NCI-H1417 treated with DMSO at 0.1 percent for 48 hours (cell line): ENCODE measurements around the gene ALOX5.
"Not testable (repeated sequence)": the region's sequence is repeated elsewhere in the genome, so short reads cannot be mapped to it uniquely, and the experiment has no call there.

Experiments used
- DNase-seq: peaks from one replicate; lab custom pipeline; 2025; lab: John Stamatoyannopoulos, UW

The ALOX5 gene

DNA sequence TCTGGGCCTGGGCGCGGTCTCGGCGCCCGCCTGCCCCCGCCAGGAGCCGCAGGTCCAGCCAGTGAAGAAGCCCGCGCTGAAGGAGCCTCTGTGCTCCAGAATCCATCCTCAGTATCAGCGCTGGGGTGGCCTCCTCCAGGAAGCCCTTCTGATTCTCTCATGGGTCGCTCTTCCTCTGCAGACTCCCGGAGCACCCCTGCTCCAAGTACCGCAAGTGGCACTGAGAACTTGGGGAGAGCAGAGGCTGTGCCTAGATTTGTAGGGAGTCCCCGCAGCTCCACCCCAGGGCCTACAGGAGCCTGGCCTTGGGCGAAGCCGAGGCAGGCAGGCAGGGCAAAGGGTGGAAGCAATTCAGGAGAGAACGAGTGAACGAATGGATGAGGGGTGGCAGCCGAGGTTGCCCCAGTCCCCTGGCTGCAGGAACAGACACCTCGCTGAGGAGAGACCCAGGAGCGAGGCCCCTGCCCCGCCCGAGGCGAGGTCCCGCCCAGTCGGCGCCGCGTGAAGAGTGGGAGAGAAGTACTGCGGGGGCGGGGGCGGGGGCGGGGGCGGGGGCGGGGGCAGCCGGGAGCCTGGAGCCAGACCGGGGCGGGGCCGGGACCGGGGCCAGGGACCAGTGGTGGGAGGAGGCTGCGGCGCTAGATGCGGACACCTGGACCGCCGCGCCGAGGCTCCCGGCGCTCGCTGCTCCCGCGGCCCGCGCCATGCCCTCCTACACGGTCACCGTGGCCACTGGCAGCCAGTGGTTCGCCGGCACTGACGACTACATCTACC lies at the start of gene ALOX5:
Gene ALOX5, plus strand, starts transcription at position 641 of the 774 bp plus-strand sequence. Its CDS starts 64 bp downstream, at position 705.
- no peak for DNase-seq

GRCh38 chr10:45325116-45325515 lies 48.9 kb upstream of the ALOX5 start:
- no peak for DNase-seq

- DNase-seq = not testable (repeated sequence)
These were observed 47.2 kb upstream of the ALOX5 start for GRCh38 chr10:45326864-45327263.

GRCh38 chr10:45331824-45332223 lies 42.2 kb upstream of the ALOX5 start:
- not testable (repeated sequence) for DNase-seq

GRCh38 chr10:45339894-45340293 lies 34.1 kb upstream of the ALOX5 start:
- DNase-seq = no peak

- not testable (repeated sequence) for DNase-seq
These were observed 33.6 kb upstream of the ALOX5 start for GRCh38 chr10:45340420-45340819.

DNA sequence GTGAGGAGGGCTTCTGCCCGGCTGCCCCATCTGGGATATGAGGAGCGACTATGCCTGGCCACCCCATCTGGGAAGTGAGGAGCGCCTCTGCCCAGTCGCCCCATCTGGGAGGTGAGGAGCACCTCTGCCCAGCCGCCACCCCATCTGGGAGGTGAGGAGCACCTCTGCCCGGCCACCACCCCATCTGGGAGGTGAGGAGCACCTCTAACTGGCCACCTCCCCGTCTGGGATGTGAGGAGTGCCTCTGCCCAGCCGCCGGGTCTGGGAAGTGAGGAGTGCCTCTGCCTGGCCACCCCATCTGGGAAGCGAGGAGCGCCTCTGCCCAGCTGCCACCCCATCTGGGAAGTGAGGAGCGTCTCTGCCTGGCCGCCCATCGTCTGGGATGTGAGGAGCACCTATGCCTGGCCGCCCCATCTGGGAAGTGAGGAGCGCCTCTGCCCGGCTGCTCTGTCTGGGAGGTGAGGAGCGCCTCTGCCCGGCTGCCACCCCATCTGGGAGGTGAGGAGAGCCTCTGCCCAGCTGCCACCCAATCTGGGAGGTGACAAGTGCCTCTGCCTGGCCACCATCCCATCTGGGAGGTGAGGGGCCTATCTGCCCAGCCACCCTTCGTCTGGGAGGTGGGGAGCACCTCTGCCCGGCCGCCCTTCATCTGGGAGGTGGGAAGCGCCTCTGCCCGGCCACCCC lies 27.2 kb upstream of the ALOX5 start:
- DNase-seq = not testable (repeated sequence)

DNA sequence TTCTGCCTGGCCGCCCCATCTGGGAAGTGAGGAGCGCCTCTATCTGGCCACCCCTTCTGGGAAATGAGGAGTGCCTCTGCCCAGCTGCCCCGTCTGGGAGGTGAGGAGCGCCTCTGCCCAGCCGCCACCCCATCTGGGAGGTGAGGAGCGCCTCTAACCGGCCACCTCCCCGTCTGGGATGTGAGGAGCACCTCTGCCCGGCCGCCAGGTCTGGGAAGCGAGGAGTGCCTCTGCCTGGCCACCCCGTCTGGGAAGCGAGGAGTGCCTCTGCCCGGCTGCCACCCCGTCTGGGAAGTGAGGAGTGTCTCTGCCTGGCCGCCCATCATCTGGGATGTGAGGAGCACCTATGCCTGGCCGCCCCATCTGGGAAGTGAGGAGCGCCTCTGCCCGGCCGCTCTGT lies 26.6 kb upstream of the ALOX5 start:
- DNase-seq = not testable (repeated sequence)

- DNase-seq = not testable (repeated sequence)
These were observed 25.7 kb upstream of the ALOX5 start for GRCh38 chr10:45348196-45348765.

DNA sequence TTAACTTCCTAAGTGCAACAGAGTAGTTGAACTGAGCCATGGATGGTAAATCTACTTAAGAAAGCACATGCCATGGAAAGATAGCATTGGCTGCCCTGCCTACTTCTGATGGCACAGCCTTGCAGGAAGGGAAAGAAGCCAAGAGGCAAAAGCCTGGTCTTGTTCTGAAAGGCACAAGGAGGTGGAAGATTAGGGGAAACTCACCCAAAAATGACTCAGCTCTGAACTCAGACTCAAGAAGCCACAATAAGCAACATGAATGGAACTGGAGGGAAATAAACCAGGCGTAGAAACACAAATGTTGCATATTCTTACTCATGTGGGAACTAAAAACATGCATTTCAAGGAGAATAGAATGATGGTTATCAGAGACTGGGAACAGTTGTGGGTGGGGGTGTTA lies 20.8 kb upstream of the ALOX5 start:
- DNase-seq = no peak

DNA sequence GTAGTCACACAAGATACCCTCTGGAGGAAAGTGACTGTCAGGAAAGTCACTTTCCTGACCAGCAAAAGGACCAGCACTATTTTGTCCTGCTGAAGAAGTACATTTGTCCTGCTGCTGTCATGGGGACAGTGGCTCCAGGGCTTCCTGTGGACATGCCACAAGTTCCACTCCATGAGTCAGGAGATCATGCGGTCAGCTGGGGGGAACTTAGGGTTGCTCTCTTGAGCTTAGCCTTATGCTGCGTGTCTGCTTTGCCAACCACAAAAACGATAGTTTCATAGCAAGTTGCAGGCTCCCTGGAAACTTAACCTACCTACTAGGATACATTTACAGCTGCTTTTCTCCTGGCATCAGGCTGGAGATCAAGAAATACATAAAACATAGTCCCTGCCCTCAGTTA lies 19.8 kb upstream of the ALOX5 start:
- DNase-seq = no peak

DNA sequence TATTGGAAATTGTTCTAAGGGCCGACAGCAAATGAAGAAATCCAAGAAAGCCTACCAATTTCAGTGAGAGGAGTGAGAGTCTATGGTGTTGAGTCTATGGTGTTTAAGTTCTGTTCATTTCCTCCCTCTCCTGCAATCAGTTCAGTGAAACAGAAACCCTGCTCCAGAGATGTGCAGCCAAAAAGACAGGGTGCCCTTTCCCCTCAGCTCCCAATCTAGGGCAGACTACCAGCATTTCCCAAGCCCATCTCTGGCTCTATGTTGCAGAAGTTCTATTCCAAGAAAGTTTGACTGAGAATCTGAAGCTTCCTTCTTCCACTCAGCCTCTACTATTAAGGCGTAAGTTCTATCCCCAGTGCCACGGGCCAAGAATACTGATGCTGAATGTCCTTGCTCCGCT lies 18.5 kb upstream of the ALOX5 start:
- no peak for DNase-seq

DNA sequence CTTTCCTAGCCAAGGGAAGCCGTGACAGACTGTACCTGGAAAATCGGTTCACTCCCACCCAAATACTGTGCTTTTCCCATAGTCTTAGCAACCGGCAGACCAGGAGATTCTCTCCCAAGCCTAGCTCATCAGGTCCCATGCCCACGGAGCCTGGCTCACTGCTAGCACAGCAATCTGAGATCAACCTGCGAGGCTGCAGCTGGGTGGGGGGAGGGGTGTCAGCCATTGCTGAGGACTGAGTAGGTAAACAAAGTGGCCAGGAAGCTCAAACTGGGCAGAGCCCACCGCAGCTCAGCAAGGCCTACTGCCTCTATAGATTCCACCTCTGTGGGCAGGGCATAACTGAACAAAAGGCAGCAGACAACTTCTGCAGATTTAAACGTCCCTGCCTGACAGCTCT lies 15.1 kb upstream of the ALOX5 start:
- not testable (repeated sequence) for DNase-seq

- not testable (repeated sequence) for DNase-seq
These were observed 11.8 kb upstream of the ALOX5 start for GRCh38 chr10:45361983-45362799.

DNA sequence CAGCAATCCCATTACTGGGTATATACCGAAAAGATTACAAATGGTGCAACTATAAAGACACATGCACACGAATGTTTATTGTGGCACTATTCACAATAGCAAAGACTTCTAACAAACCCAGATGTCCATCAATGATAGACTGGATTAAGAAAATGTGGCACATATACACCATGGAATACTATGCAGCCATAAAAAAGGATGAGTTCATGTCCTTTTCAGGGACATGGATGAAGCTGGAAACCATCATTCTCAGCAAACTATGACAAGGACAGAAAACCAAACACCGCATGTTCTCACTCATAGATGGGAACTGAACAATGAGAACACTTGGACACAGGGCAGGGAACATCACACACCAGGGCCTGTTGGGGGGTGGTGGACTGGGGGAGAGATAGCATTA lies 6.4 kb upstream of the ALOX5 start:
- DNase-seq = not testable (repeated sequence)

DNA sequence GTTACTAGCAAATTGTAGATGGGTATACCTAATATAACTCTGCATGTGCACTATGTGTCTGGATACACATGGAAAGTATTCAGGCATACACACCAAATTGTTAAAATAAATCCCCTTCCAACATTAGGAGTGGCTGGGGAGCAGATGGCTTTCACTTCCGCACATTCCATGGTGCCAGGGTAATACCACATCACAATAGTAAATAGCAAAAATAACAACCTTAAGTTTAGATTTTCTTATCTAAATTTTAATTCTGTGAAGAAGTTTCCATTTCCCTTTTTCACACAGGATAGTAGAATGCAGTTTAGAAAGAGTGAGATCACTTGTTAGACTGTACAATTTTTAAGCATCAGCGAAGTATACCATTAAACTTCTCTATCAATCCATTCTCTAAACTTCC lies 5.8 kb upstream of the ALOX5 start:
- DNase-seq = no peak

- DNase-seq = no peak
These were observed 3.6 kb upstream of the ALOX5 start for GRCh38 chr10:45370202-45370955.

- DNase-seq = no peak
These were observed 2.5 kb upstream of the ALOX5 start for GRCh38 chr10:45371560-45371959.

DNA sequence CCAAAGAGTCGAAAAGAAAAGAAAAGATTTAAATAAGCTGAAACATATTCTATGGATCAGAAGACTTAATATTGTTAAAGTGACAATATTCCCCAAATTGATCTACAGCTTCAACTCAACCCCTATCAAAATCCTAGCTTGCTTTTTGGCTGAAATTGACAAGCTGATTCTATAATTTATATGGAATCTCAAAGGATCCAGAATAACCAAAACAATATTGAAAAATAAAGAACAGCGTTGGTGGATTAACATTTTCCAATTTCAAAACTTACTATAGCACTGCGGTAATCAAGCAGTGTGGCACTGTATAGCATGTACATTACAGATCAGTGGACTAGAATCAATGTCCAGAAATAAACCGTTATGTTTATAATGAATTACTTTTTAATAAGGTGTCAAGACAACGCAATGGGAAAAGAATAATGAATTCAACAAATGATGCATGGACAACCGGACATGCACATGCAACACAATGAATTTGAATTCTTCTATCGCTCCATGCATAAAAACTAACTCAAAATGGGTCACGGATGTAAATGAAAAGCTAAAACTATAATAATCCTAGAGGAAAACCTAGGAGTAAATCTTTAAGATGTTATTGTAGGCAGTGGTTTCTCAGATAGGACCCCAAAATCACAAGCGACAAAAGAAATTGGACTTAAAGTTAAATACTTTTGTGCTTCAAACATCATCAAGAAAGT lies 1.6 kb upstream of the ALOX5 start:
- no peak for DNase-seq

- no peak for DNase-seq
These were observed 927 bp upstream of the ALOX5 start for GRCh38 chr10:45373003-45373575.
